DOHH2 (cell line): ENCODE results near the gene CRNKL1.

ENCODE experiments used
- H3F3A ChIP-seq: fragments of 200-600 bp; sonication (generic), shearing (Covaris generic); 2 replicates; pipeline ENCODE4 v1.6.0; 2016; ENCODE audit warnings: antibody characterized with exemption, mild to moderate bottlenecking; ENCODE audit not compliant: control insufficient read depth, insufficient read depth
- H3K27ac ChIP-seq: fragments of 200-600 bp; sonication (generic); 2 replicates; pipeline ENCODE4 v1.5.1; 2014; ENCODE audit warnings: low read depth, mild to moderate bottlenecking, low read length, moderate library complexity
- H3K27me3 ChIP-seq: fragments of 200-600 bp; sonication (generic); 2 replicates; pipeline ENCODE4 v1.6.1; 2014; ENCODE audit warnings: mild to moderate bottlenecking, low read length, mixed read lengths; ENCODE audit not compliant: control insufficient read depth
- H3K36me3 ChIP-seq: fragments of 200-600 bp; sonication (generic); 2 replicates; pipeline ENCODE4 v1.6.1; 2014; ENCODE audit warnings: mild to moderate bottlenecking, low read length, moderate library complexity, mixed read lengths; ENCODE audit not compliant: control insufficient read depth
- H3K4me1 ChIP-seq: fragments of 200-600 bp; sonication (generic); 2 replicates; pipeline ENCODE4 v1.6.1; 2014; ENCODE audit warnings: mild to moderate bottlenecking, low read length, mixed read lengths; ENCODE audit not compliant: control insufficient read depth
- H3K4me2 ChIP-seq: fragments of 200-600 bp; sonication (generic); 2 replicates; pipeline ENCODE4 v1.6.0; 2014; ENCODE audit warnings: mild to moderate bottlenecking, low read length, moderate library complexity
- H3K4me3 ChIP-seq: fragments of 200-600 bp; sonication (generic); 2 replicates; pipeline ENCODE4 v1.5.1; 2014; ENCODE audit warnings: mild to moderate bottlenecking, low read length, mixed read lengths
- H3K79me2 ChIP-seq: fragments of 200-600 bp; sonication (generic); 2 replicates; pipeline ENCODE4 v1.6.1; 2014; ENCODE audit warnings: mild to moderate bottlenecking, low read length, mixed read lengths; ENCODE audit not compliant: control insufficient read depth
- H3K9me2 ChIP-seq: fragments of 200-600 bp; sonication (generic); replicated peaks from 2 replicates; pipeline ENCODE4 v1.6.1; 2014; ENCODE audit warnings: mild to moderate bottlenecking, low read length, mixed read lengths; ENCODE audit not compliant: control insufficient read depth
- H3K9me3 ChIP-seq: fragments of 200-600 bp; sonication (generic); 2 replicates; pipeline ENCODE4 v1.6.1; 2014; ENCODE audit warnings: antibody characterized with exemption, low read length, mixed read lengths; ENCODE audit not compliant: control insufficient read depth, insufficient read depth
- H4K20me1 ChIP-seq: fragments of 200-600 bp; sonication (generic); 2 replicates; pipeline ENCODE4 v1.6.0; 2014; ENCODE audit warnings: low read depth, mild to moderate bottlenecking, antibody characterized with exemption, low read length, moderate library complexity; ENCODE audit not compliant: control insufficient read depth, insufficient read depth
- CTCF ChIP-seq: fragments of 200-600 bp; sonication (generic); IDR thresholded peaks from one replicate; pipeline ENCODE4 v1.5.1; 2014; ENCODE audit warnings: antibody characterized with exemption, mild to moderate bottlenecking, low read depth, low read length; ENCODE audit not compliant: poor library complexity, severe bottlenecking
- EZH2phosphoT487 ChIP-seq: fragments of 200-600 bp; sonication (generic); IDR thresholded peaks from 2 replicates; pipeline ENCODE4 v1.6.1; 2017; ENCODE audit warnings: borderline replicate concordance, mild to moderate bottlenecking, antibody characterized with exemption, low read length, moderate library complexity, mixed read lengths

The CRNKL1 gene

DNA sequence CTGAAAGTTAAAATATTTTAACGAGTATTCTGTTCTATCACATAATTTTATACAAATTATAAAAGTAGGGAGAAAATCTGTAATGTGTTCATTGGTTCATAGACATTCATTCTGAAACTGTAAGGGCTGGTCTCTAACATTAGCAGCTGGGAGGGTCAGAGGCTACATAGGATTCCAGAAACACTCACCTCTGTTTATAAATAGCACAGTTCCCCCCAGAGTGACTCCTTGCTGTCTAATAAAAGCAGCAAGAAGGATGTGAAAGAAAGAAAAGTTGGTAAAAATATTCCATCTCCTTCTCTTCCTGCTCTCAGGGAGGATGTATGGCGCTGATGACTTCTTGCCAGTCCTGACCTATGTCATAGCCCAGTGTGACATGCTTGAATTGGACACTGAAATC, 60.4 kb downstream of the CRNKL1 start:
- H3K27me3 ChIP-seq, result 0 out of 2 replicates have a peak, but pooled peaks cover 1% of the 10 kb centered on the region
- no peaks in the 10 kb centered on the region for H3K9me3 ChIP-seq
- TF ChIP-seq EZH2phosphoT487 (no peak), CTCF (no peak)
- no peaks in the 10 kb centered on the region for H3K4me1 ChIP-seq
- H3K36me3 ChIP-seq, result no peaks in the 10 kb centered on the region
- H3K9me2 ChIP-seq, result no peaks in the 10 kb centered on the region
- no peak overlapping the region for H3K4me3 ChIP-seq
- H3K27ac ChIP-seq, result no peak overlapping the region
- no peak overlapping the region for H3K4me2 ChIP-seq
- no peaks in the 10 kb centered on the region for H4K20me1 ChIP-seq
- H3K79me2 ChIP-seq, result no peaks in the 10 kb centered on the region
- no peaks in the 10 kb centered on the region for H3F3A ChIP-seq

DNA sequence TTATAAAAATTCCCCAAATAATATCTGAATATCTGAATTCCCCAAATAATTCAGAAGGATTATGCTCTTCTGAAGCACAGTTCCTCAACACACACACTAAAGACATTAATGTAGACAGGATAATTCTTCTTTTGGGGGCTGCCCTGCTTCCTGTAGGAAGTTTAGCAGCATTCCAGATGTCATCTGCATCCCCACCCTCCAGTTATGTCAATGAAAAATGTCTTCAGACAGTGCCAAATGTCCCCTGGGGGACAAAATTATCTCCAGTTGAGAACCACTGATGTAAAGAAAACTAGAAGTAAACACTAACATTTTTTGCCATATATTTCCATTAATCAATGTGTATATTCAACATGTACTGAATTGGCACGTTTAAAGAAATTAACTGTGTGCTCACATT, 61.0 kb downstream of the CRNKL1 start:
- Histone ChIP-seq H4K20me1 (no peaks in the 10 kb centered on the region), H3K4me3 (no peak overlapping the region), H3K4me1 (no peaks in the 10 kb centered on the region), H3K9me3 (no peaks in the 10 kb centered on the region), H3K4me2 (no peak overlapping the region), H3K36me3 (no peaks in the 10 kb centered on the region), H3K9me2 (no peaks in the 10 kb centered on the region), H3K79me2 (no peaks in the 10 kb centered on the region), H3F3A (no peaks in the 10 kb centered on the region), H3K27ac (no peak overlapping the region), H3K27me3 (0 out of 2 replicates have a peak, but pooled peaks cover 2% of the 10 kb centered on the region)
- TF ChIP-seq CTCF (no peak), EZH2phosphoT487 (no peak)

DNA sequence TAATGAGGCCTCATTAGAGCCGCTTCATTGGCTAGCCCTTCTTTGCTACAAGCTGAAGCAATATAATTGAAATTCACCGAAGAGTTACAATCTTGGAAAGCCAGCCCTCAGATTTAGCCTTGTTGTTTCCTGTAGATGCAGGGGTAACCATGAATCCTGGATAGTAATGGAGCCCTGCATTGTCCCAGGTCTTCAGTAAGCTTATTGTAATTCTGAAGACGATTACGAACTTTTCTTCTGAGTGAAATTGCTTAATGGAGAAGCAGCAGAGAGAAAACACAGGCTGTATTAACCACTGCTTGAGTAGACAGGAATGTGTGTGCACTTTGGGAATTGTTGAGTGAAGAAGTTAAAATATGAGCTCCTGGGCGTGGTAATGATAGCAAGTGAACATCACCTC, 61.4 kb downstream of the CRNKL1 start:
- Histone ChIP-seq H3K9me3 (no peaks in the 10 kb centered on the region), H3K4me2 (no peak overlapping the region), H3K27ac (no peak overlapping the region), H3K9me2 (no peaks in the 10 kb centered on the region), H3K27me3 (0 out of 2 replicates have a peak, but pooled peaks cover 2% of the 10 kb centered on the region), H3K36me3 (no peaks in the 10 kb centered on the region), H3K79me2 (no peaks in the 10 kb centered on the region), H3F3A (no peaks in the 10 kb centered on the region), H3K4me3 (no peak overlapping the region), H3K4me1 (no peaks in the 10 kb centered on the region), H4K20me1 (no peaks in the 10 kb centered on the region)
- TF ChIP-seq EZH2phosphoT487 (no peak), CTCF (no peak)
